HG02610 (cell line): Measurements from ENCODE around the gene TTC39C.

ENCODE experiments used
- ATAC-seq: cut with Tn5 transposase; IDR thresholded peaks from one replicate; pipeline ENCODE4 v1.9.1; 2021; ENCODE audit warnings: mild to moderate bottlenecking, moderate library complexity; ENCODE audit not compliant: unreplicated experiment

Gene TTC39C

DNA sequence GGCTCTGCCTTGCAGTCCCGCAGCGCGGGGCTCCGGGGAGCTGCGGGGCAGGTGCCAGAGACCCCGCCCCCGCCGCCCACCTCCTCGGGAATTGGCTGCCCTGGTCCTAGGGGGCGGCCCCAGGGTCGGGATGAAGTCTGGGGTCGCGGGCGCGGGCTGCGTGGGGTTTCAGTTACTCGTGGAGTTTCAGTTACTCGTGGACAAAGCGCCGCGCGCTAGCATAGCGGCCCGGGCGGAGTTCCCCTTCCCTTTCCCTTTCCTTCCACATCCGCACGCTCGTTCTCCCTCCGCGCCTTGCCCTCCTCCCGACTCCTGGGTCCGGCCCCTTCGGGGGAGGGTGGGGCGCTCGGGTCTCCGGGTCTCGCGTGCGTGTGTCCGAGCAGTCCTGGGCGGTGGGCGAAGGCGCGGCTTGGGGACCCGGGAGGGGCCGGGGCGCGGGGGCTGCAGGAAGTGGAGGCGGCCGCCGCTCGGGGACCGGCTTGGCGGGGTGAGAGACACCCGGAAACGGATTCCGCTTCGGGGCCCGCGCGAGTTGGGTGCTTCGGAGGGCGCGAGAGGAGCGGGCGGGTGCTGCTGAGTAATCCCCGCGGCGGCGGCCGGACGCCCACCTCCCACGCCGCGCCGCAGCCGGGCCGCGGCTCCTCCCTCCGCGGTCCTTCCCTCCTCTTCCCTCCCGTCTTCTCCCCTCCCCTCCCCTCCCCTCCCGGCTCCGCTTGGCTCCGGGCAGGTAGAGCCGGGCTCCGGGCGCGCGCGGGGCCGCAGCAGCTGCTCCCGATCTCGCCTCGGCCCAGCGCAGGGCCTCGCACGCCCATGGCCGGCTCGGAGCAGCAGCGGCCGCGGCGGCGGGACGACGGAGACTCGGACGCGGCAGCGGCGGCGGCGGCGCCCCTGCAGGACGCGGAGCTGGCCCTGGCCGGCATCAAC is at the start of gene TTC39C:
TTC39C (plus strand) TSS at position 693 of the 924 bp plus-strand sequence; CDS start at position 811, 118 bp downstream.
- peak; percentile 53 for ATAC-seq

DNA sequence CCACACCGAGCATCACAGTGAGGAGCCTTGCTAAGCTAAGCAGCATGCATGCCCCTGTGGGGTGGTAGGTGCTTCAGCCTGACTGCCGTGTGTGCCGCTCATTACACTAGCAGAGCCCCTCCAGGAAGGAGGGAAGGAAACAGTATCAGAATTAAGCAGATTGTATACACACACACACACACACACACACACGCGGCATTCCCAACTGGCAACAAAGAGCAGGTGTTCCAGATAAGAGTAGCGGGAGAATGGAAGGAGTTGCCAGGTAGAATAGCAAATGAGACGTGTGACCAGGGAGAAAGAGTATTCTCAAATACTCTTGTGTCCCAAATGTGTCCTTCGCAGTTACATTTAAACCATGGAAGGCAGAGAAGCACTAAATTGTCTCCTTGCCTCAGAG is 47.6 kb upstream of the TTC39C start:
- no peak for ATAC-seq

- ATAC-seq, result peak; percentile 64
These were observed 47.0 kb upstream of the TTC39C start for GRCh38 chr18:23967321-23968089.

DNA sequence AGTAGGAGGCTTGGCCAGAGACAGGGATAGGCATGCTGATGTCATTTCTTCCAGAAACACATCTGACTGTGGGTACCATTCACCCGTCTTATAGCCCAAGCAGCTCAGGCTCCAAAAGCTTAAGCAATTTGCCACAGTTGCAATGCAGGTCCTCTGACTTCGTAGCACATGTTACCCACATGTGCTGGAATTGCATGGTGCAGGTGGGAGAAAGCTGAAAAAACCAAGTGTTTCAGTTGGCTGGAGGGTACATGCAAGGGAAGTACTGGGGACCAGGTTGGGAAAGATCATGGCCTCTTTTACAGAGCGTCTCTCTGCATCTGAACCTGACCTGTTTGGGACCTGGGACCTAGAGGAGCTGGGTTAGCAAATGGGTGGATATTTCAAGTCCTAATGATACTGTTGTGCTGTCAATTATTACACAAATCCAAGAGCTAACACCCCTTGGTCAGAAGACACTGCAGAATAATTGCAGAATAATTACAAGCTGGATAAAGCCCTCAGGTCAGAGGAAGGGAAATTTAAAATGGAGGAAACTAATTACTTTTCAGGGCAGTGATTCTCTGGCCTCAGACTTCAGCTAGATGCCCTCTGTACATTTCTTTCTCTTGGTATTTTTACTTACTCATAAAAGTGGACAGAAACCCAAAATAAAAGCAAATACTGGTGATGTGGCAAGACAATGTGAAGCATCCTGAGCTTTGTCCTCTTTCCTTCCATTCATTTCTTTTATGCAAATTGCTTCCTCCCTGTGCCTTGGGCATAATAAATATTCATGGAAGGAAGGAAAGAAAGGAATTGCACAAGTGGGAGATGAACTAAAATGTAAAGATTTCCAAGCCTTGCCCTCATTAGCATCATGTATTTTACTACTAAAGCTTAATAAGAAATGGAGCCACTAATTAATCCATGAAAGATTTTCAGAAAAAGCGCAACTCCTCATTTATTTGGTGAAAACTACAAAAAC is 45.6 kb upstream of the TTC39C start:
- no peak for ATAC-seq

DNA sequence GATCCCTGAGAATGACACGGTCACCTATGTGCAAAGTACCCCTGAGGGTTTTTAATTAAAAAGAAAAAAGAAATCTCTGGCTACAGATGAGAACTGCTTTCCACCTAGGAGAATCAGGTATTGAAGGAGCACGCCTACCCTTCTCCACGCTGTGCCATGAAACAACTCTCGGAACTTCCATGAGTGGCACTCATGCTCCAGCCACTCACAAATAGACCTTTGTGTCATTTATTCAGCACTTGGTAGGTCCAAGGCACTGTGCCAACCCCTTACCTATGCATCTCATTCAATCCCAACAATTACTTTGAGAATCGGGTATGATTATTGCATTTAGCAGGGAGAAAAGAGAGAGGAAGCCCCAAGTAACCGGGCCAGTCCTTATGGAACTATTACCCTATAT is 44.9 kb upstream of the TTC39C start:
- no peak for ATAC-seq

DNA sequence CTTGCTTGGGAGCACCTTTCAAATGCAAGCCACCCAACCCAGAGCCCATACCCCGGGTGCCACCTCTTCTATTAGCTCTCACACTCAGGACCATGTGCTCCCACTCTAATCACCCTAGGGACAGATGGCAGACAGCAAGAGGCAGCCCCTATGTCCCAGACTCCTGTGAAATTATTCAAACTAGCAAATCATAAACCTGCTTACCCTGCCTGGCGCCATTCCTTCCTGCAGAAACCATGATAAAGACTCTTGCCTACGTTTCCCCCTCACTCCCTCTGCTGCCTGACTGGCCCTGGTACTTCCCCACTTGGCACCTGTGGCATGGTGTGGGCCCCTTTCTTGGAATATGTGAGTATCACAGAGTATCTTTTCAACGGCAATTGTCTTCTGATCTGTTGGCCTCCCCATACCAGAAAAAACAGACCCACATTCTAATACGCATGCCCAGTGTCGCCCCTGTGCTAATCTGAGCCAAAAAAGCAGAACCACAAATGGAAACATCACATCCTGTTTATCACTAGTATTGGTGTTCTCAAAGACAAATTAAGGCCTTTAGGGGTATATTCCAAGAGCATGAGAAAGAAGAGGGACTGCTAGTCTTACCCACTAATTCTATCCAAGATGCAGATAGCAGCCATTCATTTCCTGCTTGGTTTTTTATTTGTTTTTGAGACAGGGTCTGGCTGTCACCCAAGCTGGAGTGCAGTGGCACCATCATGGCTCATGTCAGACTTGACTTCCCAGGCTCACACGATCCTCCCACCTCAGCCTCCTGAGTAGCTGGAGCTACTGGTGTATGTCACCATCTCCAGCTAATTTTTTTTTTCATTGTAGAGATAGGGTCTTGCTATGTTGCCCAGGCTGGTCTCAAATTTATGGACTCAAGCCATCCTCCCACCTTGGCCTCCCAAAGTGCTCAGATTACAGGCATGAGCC is 44.1 kb upstream of the TTC39C start:
- ATAC-seq, result no peak

GRCh38 chr18:23971097-23971440 is 43.5 kb upstream of the TTC39C start:
- ATAC-seq, result no peak

GRCh38 chr18:23971666-23972230 is 42.8 kb upstream of the TTC39C start:
- ATAC-seq, result no peak

GRCh38 chr18:23972453-23972852 is 42.1 kb upstream of the TTC39C start:
- peak; percentile 91 for ATAC-seq

- ATAC-seq, result no peak
These were observed 37.5 kb upstream of the TTC39C start for GRCh38 chr18:23977103-23977502.

DNA sequence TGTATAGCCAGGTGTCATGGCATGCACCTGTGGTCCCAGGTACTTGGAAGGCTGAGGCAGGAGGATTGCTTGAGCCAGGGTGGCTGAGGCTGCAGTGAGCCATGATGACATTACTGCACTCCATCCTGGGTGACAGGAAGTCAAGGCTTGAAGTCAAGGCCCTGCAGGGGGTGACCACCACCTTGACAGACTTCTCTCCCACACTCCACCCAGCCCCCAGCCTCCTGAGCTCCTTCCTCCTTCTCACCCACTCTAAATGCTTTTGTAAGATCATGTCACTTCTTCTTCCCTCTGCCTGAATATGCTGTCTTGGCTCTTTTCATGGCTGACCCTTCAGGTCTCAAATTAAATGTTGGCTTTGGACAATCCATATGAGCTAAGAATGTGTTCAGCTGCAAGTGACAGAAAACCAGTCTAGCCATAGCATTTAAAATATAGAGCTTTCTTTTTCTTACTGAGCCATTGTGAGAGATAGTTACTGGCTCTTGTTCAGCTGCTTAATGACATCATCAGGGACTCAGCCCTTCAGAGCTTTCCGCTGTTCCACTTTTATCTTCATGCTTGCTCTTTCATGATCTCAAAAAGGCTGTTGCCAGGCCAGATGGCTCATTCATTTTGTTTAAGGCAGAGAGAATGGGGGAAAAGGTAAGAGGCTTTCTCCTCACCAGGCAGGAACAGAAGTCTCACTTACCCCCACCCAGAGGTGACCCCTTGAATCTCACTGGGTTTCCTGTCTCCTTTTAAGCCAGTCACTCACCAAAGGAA is 36.7 kb upstream of the TTC39C start:
- no peak for ATAC-seq

GRCh38 chr18:23981369-23981980 is 33.1 kb upstream of the TTC39C start:
- peak; percentile 99 for ATAC-seq

DNA sequence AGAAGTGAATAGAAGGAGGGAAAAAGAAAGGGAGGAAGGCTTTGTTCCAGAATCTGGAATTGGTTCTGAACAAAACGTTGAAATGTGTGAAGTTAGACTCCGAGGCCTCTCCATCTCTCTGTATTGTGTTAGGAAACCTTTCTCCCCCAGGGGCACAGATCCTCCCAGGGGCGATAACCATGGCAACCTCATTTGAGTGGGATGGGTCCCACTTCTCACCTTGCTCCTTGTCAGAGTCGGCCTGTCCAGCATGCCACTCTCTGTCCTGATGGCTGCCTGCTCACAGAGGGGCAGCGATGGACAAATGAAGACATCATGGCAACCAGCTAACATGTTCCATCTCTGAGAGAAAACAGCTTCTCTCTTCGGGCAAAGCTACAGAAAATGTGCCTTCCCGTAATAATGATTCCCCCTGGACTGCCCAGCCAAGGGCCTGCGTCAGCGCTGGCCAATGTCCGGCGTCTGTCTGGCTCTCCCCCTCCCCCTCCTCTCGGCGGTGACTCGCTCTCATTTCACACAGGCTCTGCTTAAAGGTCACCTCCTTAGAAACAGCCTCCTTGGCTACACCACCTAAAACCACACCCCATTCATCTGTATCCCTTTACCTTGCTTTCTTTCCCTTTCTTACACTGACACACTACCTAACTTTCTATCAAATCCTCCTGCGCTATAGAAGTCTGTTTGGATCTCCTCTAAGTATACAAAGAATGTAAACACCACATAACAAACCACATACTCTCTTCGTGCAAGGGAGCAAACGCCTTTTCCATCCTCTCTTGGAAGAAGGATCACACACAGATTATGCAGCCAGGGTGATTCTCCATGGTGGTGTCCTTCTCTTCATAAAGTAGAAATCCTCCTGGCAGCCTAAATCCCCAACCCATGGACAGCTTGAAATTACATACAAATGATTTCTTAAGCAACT is 32.1 kb upstream of the TTC39C start:
- ATAC-seq, result no peak

- no peak for ATAC-seq
These were observed 31.4 kb upstream of the TTC39C start for GRCh38 chr18:23983112-23983511.

DNA sequence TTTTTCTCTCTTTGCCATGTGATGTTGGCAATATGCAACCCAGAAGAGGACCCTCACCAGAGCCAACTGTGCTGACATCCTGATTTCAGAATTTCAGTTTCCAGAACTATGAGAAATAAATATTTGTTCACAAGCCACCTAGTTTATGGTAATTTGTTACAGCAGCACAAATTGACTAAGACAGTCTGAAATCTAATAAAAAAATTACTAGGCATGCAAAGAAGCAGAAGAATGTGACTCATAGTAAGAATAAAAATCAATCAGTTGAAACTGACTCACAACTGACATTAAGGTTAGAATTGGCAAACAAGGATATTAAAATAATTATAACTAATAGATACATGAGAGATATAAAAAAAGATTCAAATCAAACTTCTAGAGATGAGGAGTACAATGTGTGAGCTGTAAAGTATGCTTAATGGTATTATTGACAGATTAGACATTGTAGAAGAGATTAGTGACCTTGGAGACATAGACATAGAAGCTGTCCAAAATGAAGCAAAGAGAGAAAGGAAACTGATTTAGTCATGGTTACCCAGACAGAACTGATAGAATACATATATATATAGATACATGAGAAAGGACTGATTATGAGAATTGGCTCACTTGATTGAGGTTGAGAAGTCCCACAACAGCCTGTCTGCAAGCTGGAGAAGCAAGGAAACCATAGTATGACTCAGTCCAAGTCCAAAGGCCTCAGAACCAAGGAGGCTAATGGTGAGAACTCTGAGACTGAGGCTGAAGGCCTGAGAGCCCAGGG is 27.8 kb upstream of the TTC39C start:
- ATAC-seq, result peak; percentile 90
